ENCODE measurements around the gene CAMTA1. TPM values are rescaled to one million over a fixed set of nuclear protein-coding genes. Genes with fewer than 3 reads are reported as not detected.
A peak's percentile ranks its signal among the peaks of the same experiment; 100 is the strongest.

Gene CAMTA1
- total RNA-seq, 1 donor from 2014 or later, result 268 TPM

DNA sequence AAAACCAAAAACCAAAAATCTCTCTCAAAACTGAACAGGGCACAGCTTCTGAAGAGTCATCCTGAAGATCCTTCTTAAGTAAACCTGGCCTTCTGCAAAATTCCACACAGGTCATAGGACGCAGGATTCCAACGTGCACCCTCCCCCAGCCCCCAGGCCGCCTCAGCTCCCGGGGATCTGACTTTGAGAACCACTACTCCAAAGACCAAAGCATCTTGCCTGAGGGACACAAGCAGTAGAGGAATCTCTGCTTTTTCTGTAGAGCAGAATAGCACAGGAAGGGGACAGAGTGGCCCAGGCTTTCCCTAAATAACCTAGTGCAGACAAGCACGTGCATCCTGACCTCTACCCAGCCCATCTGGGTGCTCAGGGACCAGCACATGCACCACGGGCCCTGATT is 881.0 kb downstream of the CAMTA1 start:
- Histone ChIP-seq H2AFZ (replicated peaks) (no peak overlapping the region), H3K79me2 (ENCODE audit: low read depth) (no peaks in the 10 kb centered on the region), H3K27me3 (no peaks in the 10 kb centered on the region), H3K9me3 (ENCODE audit: low read depth) (no peaks in the 10 kb centered on the region), H3F3A (ENCODE audit: low read depth) (peaks cover 8% of the 10 kb centered on the region), H3K27ac (no peak overlapping the region), H4K20me1 (ENCODE audit: low read depth) (no peaks in the 10 kb centered on the region), H3K4me2 (no peak overlapping the region), H3K9ac (no peak overlapping the region), H3K4me1 (peaks cover 32% of the 10 kb centered on the region), H3K36me3 (no peaks in the 10 kb centered on the region), H3K4me3 (no peak overlapping the region)
- peaks cover 3% of the 10 kb centered on the region for H3K36me3 Mint-ChIP-seq
- H3K27me3 Mint-ChIP-seq (ENCODE audit: insufficient read depth, low read depth), result peaks cover 26% of the 10 kb centered on the region
- H3K27ac Mint-ChIP-seq, result peak overlapping the region; percentile 36
- H3K9me3 Mint-ChIP-seq, result no peaks in the 10 kb centered on the region
- TF ChIP-seq EZH2phosphoT487 (IDR thresholded peaks at IDR 0.05) (no peak), EZH2 (IDR thresholded peaks at IDR 0.05) (no peak)
- TF ChIP-seq, protein P1, sequence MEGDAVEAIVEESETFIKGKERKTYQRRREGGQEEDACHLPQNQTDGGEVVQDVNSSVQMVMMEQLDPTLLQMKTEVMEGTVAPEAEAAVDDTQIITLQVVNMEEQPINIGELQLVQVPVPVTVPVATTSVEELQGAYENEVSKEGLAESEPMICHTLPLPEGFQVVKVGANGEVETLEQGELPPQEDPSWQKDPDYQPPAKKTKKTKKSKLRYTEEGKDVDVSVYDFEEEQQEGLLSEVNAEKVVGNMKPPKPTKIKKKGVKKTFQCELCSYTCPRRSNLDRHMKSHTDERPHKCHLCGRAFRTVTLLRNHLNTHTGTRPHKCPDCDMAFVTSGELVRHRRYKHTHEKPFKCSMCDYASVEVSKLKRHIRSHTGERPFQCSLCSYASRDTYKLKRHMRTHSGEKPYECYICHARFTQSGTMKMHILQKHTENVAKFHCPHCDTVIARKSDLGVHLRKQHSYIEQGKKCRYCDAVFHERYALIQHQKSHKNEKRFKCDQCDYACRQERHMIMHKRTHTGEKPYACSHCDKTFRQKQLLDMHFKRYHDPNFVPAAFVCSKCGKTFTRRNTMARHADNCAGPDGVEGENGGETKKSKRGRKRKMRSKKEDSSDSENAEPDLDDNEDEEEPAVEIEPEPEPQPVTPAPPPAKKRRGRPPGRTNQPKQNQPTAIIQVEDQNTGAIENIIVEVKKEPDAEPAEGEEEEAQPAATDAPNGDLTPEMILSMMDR (IDR thresholded peaks at IDR 0.05), result no peak
- no peak for DNase-seq (ENCODE audit: low spot score)
- peak overlapping the region; percentile 5 for H3K4me3 Mint-ChIP-seq
- H3K4me1 Mint-ChIP-seq, result peaks cover 52% of the 10 kb centered on the region

DNA sequence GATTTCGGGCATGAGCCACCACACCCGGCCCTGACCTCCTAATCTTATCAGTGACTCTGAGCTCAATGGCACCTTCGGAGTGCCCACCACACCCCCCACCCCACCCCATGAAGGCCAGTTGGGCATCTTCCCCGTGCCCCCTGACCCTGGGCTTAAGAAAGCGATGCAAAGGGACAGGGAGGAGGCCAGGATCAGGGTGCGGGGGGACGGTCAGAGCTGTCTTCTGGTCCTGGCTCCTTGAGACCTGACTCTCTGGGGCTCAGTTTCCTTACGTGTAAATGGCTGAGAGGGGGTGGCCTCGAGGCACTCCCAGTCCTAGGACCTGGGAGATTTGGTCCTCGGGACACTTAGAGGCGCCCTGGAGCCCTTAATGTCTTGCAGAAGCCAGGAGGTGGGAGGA is 881.9 kb downstream of the CAMTA1 start:
- Histone ChIP-seq H3K9me3 (ENCODE audit: low read depth) (no peaks in the 10 kb centered on the region), H3K4me2 (no peak overlapping the region), H3K27ac (no peak overlapping the region), H3K27me3 (no peaks in the 10 kb centered on the region), H3F3A (ENCODE audit: low read depth) (peaks cover 8% of the 10 kb centered on the region), H2AFZ (replicated peaks) (no peak overlapping the region), H3K9ac (no peak overlapping the region), H3K36me3 (no peaks in the 10 kb centered on the region), H4K20me1 (ENCODE audit: low read depth) (no peaks in the 10 kb centered on the region), H3K79me2 (ENCODE audit: low read depth) (no peaks in the 10 kb centered on the region), H3K4me3 (no peak overlapping the region), H3K4me1 (peaks cover 32% of the 10 kb centered on the region)
- Mint-ChIP-seq H3K27me3 (ENCODE audit: insufficient read depth, low read depth) (peaks cover 27% of the 10 kb centered on the region), H3K4me3 (peak overlapping the region; percentile 10), H3K36me3 (peaks cover 3% of the 10 kb centered on the region), H3K27ac (peak overlapping the region; percentile 57), H3K9me3 (no peaks in the 10 kb centered on the region), H3K4me1 (peaks cover 59% of the 10 kb centered on the region)
- no peak for DNase-seq (ENCODE audit: low spot score)
- no peak for TF ChIP-seq EZH2 (IDR thresholded peaks at IDR 0.05)
- no peak for TF ChIP-seq EZH2phosphoT487 (IDR thresholded peaks at IDR 0.05)
- TF ChIP-seq, protein P1 (IDR thresholded peaks at IDR 0.05), result no peak

DNA sequence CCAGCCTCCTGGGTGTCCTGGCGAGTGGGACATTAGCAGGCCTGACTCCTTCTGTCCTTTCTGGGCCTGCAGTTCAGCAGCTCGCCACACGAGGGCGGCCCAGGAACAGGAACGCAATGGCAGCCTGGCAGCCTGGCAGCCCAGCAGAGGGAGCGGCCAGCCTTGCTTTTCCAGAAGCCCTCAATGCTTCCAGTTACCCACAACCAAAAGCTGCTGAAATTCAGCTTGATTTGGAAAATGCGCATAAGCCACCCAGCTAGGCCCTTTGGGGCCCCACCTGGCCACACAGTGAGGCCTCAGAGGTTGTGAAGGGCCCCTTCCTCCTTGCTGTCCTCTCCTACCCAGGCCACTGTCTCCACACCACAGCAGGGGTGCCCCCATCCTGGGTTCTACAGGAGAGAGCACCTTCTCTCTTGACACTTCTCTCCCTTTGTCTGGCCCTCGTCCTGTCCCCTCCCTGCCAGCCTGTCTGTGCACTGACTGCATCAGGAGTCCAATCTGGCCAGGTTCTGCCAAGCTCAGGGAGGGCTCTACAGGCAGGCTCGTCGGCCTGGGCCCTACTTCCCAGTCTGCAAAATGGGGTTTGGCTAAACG is 882.5 kb downstream of the CAMTA1 start:
- H3K27ac ChIP-seq, result no peak overlapping the region
- no peak overlapping the region for H3K9ac ChIP-seq
- no peaks in the 10 kb centered on the region for H3K9me3 Mint-ChIP-seq

More for the DNA sequence above, 882.5 kb downstream of the CAMTA1 start:
- H3K4me2 ChIP-seq, result peak overlapping the region; percentile 27
- H2AFZ ChIP-seq (replicated peaks), result no peak overlapping the region
- no peak for TF ChIP-seq EZH2phosphoT487 (IDR thresholded peaks at IDR 0.05)
- TF ChIP-seq, protein P1 (IDR thresholded peaks at IDR 0.05), result peak; percentile 98
- H3K79me2 ChIP-seq (ENCODE audit: low read depth), result no peaks in the 10 kb centered on the region
- H3K36me3 ChIP-seq, result no peaks in the 10 kb centered on the region
- H3K27ac Mint-ChIP-seq, result peak overlapping the region; percentile 100
- H3K4me3 ChIP-seq, result no peak overlapping the region
- H4K20me1 ChIP-seq (ENCODE audit: low read depth), result no peaks in the 10 kb centered on the region
- peaks cover 23% of the 10 kb centered on the region for H3K27me3 Mint-ChIP-seq (ENCODE audit: insufficient read depth, low read depth)
- peaks cover 59% of the 10 kb centered on the region for H3K4me1 Mint-ChIP-seq
- DNase-seq (ENCODE audit: low spot score), result peak; percentile 92
- H3K4me1 ChIP-seq, result peaks cover 32% of the 10 kb centered on the region
- H3K4me3 Mint-ChIP-seq, result peak overlapping the region; percentile 67
- H3F3A ChIP-seq (ENCODE audit: low read depth), result peaks cover 8% of the 10 kb centered on the region
- H3K36me3 Mint-ChIP-seq, result no peaks in the 10 kb centered on the region
- no peaks in the 10 kb centered on the region for H3K9me3 ChIP-seq (ENCODE audit: low read depth)
- H3K27me3 ChIP-seq, result no peaks in the 10 kb centered on the region

All from neural progenitor cell (in vitro differentiated cells).